HL-60 (cell line): ENCODE measurements around the gene IDH2.

Experiments used
- DNase-seq, 2 experiments: peaks; one replicate each; pipeline ENCODE4 v3.0.0-alpha.2; 2010 to 2020; ENCODE audit warnings: low read depth in 1 of 2, low spot score in 1 of 2
- H3K27ac ChIP-seq: fragments of 250-450 bp; sonication (Bioruptor Pico); replicated peaks from 2 replicates; pipeline ENCODE4 v1.5.1; 2020; ENCODE audit warnings: mild to moderate bottlenecking, moderate library complexity
- H3K27me3 ChIP-seq: fragments of 250-450 bp; sonication (Bioruptor Pico); 2 replicates; pipeline ENCODE4 v1.5.1; 2021; ENCODE audit warnings: mild to moderate bottlenecking, moderate library complexity; ENCODE audit not compliant: insufficient read depth, poor library complexity, severe bottlenecking
- H3K4me3 ChIP-seq: replicated peaks from 2 replicates; pipeline ENCODE4 v1.5.1; 2011; ENCODE audit warnings: mild to moderate bottlenecking, control low read depth, low read length; ENCODE audit not compliant: insufficient read depth
- CTCF ChIP-seq: IDR thresholded peaks from one replicate; pipeline ENCODE4 v1.5.1; 2011; ENCODE audit warnings: low read length, control low read depth, inconsistent platforms; ENCODE audit not compliant: insufficient read depth
- GABPA ChIP-seq: IDR thresholded peaks from 2 replicates; pipeline ENCODE4 v1.6.1; 2012; ENCODE audit warnings: low read depth
- POLR2AphosphoS5 ChIP-seq: IDR thresholded peaks from 2 replicates; pipeline ENCODE4 v1.6.1; 2012; ENCODE audit warnings: low read depth
- SPI1 ChIP-seq: IDR thresholded peaks from 2 replicates; pipeline ENCODE4 v1.6.1; 2012; ENCODE audit warnings: low read depth, mild to moderate bottlenecking, borderline replicate concordance
- TF ChIP-seq, protein P1 (sequence below): IDR thresholded peaks from 2 replicates; pipeline ENCODE4 v1.6.1; 2012; ENCODE audit warnings: low read depth; ENCODE audit not compliant: insufficient replicate concordance

Gene IDH2

DNA sequence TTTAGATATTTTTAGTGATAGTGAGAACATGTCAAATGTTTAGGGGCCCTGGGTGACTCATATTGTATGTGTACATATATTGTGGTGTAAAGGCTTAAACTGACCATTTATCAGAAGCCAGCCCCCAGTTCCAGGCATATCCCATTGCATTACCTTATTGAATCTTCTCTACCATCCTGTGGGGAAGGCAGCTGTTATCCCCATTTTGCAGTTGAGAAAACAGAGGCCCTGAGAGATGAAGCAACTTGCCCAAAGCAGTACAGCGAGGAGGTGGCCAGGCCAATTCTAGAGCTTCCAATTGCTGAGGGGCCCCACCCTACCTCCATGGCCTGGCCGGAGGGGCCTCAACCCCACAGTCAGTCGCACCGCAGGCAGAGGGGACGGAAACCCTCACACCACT is 53.2 kb downstream of the IDH2 start:
- Histone ChIP-seq H3K27ac (no peak overlapping the region), H3K4me3 (no peak overlapping the region), H3K27me3 (no peaks in the 10 kb centered on the region)
- no peak for TF ChIP-seq SPI1
- TF ChIP-seq, protein P1, sequence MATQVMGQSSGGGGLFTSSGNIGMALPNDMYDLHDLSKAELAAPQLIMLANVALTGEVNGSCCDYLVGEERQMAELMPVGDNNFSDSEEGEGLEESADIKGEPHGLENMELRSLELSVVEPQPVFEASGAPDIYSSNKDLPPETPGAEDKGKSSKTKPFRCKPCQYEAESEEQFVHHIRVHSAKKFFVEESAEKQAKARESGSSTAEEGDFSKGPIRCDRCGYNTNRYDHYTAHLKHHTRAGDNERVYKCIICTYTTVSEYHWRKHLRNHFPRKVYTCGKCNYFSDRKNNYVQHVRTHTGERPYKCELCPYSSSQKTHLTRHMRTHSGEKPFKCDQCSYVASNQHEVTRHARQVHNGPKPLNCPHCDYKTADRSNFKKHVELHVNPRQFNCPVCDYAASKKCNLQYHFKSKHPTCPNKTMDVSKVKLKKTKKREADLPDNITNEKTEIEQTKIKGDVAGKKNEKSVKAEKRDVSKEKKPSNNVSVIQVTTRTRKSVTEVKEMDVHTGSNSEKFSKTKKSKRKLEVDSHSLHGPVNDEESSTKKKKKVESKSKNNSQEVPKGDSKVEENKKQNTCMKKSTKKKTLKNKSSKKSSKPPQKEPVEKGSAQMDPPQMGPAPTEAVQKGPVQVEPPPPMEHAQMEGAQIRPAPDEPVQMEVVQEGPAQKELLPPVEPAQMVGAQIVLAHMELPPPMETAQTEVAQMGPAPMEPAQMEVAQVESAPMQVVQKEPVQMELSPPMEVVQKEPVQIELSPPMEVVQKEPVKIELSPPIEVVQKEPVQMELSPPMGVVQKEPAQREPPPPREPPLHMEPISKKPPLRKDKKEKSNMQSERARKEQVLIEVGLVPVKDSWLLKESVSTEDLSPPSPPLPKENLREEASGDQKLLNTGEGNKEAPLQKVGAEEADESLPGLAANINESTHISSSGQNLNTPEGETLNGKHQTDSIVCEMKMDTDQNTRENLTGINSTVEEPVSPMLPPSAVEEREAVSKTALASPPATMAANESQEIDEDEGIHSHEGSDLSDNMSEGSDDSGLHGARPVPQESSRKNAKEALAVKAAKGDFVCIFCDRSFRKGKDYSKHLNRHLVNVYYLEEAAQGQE, result no peak
- TF ChIP-seq GABPA, result no peak
- no peak for TF ChIP-seq CTCF
- TF ChIP-seq POLR2AphosphoS5, result no peak
- no peak for DNase-seq

DNA sequence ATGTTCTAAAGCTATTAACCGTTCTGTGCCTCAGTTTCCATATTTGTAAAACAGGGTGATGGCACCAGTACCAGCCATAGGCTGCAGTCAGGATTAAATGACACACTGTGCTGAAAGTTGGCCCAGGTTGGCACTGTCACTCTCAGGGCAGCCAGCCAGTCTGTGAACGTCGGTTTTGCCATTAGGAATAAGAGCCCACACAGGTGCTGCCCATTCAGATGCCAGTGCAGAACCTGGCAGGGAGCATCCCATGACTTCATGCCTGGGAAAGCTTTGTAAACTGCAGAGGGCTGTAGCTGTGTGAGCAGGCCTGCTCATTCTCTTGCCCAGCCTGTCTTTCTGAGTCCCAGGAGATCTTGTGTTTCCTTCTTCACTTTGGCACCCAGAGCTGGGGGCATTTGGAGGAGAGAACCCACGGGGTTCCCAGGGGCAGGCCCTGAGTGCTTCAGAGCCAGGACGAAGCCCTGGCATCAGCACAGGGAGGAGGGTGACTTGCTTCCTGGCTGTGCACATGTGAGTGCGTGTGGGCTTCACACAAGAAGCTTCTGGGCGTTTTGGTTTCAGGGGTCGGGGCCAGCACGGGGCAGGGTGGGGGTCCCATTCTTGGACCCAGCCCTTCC is 54.2 kb downstream of the IDH2 start:
- H3K27me3 ChIP-seq, result no peaks in the 10 kb centered on the region
- no peak for DNase-seq
- TF ChIP-seq CTCF (no peak), POLR2AphosphoS5 (no peak), SPI1 (no peak), GABPA (no peak)
- TF ChIP-seq, protein P1, result no peak
- H3K4me3 ChIP-seq, result no peak overlapping the region
- H3K27ac ChIP-seq, result no peak overlapping the region

- TF ChIP-seq CTCF, result no peak
- TF ChIP-seq GABPA, result no peak
- TF ChIP-seq, protein P1, result no peak
- TF ChIP-seq POLR2AphosphoS5, result no peak
- TF ChIP-seq SPI1, result no peak
- DNase-seq, result peak in 1 of 2 experiments; percentile 48
- Histone ChIP-seq H3K27ac (peak overlapping the region; percentile 31), H3K27me3 (no peaks in the 10 kb centered on the region), H3K4me3 (no peak overlapping the region)
These were observed 55.3 kb downstream of the IDH2 start for GRCh38 chr15:90046911-90047392.
